Thoracic aorta (tissue), 2 donors: ENCODE measurements around the gene TRRAP. TPM values are rescaled to one million over a fixed set of nuclear protein-coding genes. Genes with fewer than 3 reads are reported as not detected.

Source experiments
- ATAC-seq: fragments of 150-250 bp; one replicate; pipeline ENCODE4 v1.8.0; 2017; ENCODE audit warnings: low read depth; ENCODE audit not compliant: insufficient number of reproducible peaks, low FRiP score
- DNase-seq: peaks from one replicate; pipeline ENCODE4 v3.0.0-alpha.2; 2020; ENCODE audit warnings: low spot score
- H3K27ac ChIP-seq, 2 donors: fragments of 200-600 bp; sonication (generic); 1 replicate in 1 of 2; 2 replicates in 1 of 2; pipeline ENCODE4 v1.5.1; 2016; ENCODE audit warnings: mild to moderate bottlenecking in 2 of 2, moderate library complexity in 2 of 2
- H3K27me3 ChIP-seq: fragments of 200-600 bp; sonication (generic); replicated peaks from 2 replicates; pipeline ENCODE4 v1.6.0; 2016; ENCODE audit warnings: mild to moderate bottlenecking; ENCODE audit not compliant: insufficient read depth
- H3K36me3 ChIP-seq: fragments of 200-600 bp; sonication (generic); one replicate; pipeline ENCODE4 v1.5.1; 2016
- H3K4me1 ChIP-seq, 2 donors: fragments of 200-600 bp; sonication (generic); 1 replicate in 1 of 2; 2 replicates in 1 of 2; pipeline versions ENCODE4 v1.5.1 to v1.6.0; 2016; ENCODE audit warnings: low read depth in 2 of 2, mild to moderate bottlenecking in 1 of 2; ENCODE audit not compliant: control insufficient read depth in 1 of 2
- H3K4me3 ChIP-seq: fragments of 200-600 bp; sonication (generic); 2 replicates; pipeline ENCODE4 v1.5.1; 2016; ENCODE audit warnings: mild to moderate bottlenecking
- H3K9me3 ChIP-seq: fragments of 200-600 bp; sonication (generic); 2 replicates; pipeline ENCODE4 v1.5.1; 2016
- total RNA-seq, 2 donors: library from RNA; depleted of rRNA; stranded (reverse); fragments of >200 nt; gene quantifications; one replicate each; pipeline versions ENCODE4 v1.1.0 to v1.2.3, GENCODE V29; 2016
- TF ChIP-seq, protein P1 (sequence below): fragments of 200-600 bp; sonication (generic); IDR thresholded peaks from one replicate; pipeline ENCODE4 v1.5.1; 2019; ENCODE audit warnings: antibody characterized with exemption

Gene TRRAP
- total RNA-seq, 2 donors from 2014 or later, result 44.8 to 49.5 TPM

DNA sequence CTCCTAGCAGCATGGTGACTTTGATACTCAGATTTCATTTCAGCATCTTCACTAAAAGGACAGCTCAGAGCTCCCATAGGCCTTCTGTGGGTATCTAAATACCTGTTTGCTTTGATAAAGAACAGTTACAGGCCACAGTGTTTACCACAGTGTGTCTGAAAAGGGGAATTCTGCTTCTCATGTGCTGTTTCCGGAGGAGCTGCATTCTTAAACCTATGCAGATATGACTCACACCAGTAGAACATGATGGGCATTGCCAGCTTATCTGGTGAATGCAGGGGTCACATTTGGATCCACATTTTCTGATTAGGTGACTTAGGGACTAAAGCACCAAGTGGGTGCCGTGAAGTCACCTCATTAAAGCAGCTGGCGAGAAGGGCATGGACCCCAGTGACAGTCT is 52.6 kb downstream of the TRRAP start:
- ATAC-seq, result no peak
- TF ChIP-seq, protein P1, sequence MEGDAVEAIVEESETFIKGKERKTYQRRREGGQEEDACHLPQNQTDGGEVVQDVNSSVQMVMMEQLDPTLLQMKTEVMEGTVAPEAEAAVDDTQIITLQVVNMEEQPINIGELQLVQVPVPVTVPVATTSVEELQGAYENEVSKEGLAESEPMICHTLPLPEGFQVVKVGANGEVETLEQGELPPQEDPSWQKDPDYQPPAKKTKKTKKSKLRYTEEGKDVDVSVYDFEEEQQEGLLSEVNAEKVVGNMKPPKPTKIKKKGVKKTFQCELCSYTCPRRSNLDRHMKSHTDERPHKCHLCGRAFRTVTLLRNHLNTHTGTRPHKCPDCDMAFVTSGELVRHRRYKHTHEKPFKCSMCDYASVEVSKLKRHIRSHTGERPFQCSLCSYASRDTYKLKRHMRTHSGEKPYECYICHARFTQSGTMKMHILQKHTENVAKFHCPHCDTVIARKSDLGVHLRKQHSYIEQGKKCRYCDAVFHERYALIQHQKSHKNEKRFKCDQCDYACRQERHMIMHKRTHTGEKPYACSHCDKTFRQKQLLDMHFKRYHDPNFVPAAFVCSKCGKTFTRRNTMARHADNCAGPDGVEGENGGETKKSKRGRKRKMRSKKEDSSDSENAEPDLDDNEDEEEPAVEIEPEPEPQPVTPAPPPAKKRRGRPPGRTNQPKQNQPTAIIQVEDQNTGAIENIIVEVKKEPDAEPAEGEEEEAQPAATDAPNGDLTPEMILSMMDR, result no peak
- no peak for DNase-seq
- no peak overlapping the region for H3K27ac ChIP-seq
- no peaks in the 10 kb centered on the region for H3K4me1 ChIP-seq
- no peaks in the 10 kb centered on the region for H3K9me3 ChIP-seq
- H3K4me3 ChIP-seq, result no peak overlapping the region
- H3K27me3 ChIP-seq, result no peaks in the 10 kb centered on the region
- H3K36me3 ChIP-seq, result peaks cover 65% of the 10 kb centered on the region

DNA sequence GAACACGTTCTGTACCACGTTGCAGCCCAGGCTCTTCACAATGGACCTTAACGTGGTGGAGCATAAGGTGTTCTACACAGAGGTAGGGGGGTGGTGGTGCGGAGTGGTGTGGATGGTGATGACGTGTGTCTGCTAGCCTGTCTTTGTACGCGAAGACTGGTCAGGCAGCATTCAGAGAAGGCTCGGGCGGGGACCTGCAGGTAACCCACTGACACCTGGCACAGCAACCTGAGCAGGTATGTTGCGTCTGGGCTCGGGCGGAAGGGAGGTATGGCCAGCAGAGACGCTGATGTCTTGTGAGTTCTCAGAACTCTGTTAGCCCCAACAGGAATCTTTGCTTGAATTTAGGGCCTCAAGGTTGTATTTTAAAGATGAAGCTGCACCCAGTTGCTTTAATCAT is 55.0 kb downstream of the TRRAP start:
- H3K27ac ChIP-seq, result no peak overlapping the region
- no peaks in the 10 kb centered on the region for H3K4me1 ChIP-seq
- peaks cover 70% of the 10 kb centered on the region for H3K36me3 ChIP-seq
- DNase-seq (no peak), ATAC-seq (no peak)
- H3K9me3 ChIP-seq, result no peaks in the 10 kb centered on the region
- no peak overlapping the region for H3K4me3 ChIP-seq
- TF ChIP-seq, protein P1, result no peak
- H3K27me3 ChIP-seq, result no peaks in the 10 kb centered on the region

DNA sequence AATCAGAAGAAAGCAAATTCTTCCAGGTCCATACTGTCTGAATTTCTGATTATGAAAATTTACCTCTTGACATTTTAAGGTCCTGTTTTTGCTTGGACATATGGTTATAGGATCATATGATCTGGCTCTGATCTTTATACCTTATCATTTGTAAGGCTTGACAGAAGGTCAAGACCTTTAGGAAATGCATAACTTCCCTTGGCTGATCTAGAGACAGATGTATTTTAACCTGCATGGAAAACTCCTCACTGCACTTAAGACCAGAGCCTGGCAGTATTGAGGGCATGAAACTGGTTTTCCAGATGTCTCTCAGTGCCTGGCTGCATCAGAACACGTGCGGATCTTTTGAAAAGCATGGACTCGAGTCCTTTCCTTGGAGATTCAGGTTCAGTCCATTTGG is 55.9 kb downstream of the TRRAP start:
- Histone ChIP-seq H3K9me3 (no peaks in the 10 kb centered on the region), H3K4me1 (no peaks in the 10 kb centered on the region), H3K27ac (no peak overlapping the region), H3K4me3 (no peak overlapping the region), H3K36me3 (peaks cover 71% of the 10 kb centered on the region), H3K27me3 (no peaks in the 10 kb centered on the region)
- TF ChIP-seq, protein P1, result no peak
- DNase-seq (no peak), ATAC-seq (no peak)

DNA sequence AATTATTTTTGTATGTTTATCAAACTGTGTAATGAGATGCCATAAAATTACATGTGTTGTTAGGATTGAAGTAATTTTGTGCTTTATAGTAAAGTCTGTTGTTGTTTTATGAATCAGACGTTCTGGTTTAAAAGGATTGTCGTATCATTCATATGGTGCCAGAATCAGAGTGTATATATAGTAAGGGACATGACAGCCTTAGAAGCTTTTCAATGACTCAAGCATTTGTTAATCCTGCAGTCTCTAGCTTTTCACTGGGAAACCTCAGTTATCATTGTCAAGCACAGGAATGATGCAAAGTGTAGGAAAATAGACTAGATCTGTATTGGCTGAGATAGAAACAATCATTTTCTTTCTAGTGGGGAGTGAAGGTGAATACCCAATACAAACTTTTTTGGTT is 57.5 kb downstream of the TRRAP start:
- H3K36me3 ChIP-seq, result peaks cover 61% of the 10 kb centered on the region
- no peak for ATAC-seq

DNA sequence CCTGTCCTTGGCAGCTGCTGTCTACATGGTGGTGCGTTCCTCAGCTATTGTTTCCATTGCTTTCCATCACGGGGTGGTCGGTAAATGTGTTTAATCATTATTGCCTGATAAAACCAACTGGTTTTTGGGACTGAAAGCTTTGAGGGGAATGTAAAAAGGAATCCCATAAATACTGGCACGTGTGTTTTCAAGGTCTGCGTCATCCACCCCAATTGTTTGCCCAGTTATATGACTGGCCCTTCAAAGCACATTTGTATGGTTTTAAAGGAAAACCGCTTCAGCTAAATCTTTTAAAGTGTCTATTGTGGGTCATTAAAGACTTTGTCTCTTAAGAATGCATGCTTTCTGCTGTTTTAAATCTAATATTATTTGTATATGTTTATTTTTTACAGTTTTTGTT is 65.0 kb downstream of the TRRAP start:
- Histone ChIP-seq H3K9me3 (no peaks in the 10 kb centered on the region), H3K4me3 (no peak overlapping the region), H3K27me3 (no peaks in the 10 kb centered on the region), H3K27ac (no peak overlapping the region), H3K4me1 (peaks cover 0 to 9% of the 10 kb centered on the region in 2 donors), H3K36me3 (peaks cover 23% of the 10 kb centered on the region)
- TF ChIP-seq, protein P1, result no peak
- ATAC-seq, result no peak
- DNase-seq, result no peak

More for the DNA sequence above, 57.5 kb downstream of the TRRAP start:
- Histone ChIP-seq H3K9me3 (no peaks in the 10 kb centered on the region), H3K4me1 (peaks cover 0 to 7% of the 10 kb centered on the region in 2 donors), H3K27me3 (no peaks in the 10 kb centered on the region), H3K4me3 (no peak overlapping the region), H3K27ac (no peak overlapping the region)
- DNase-seq, result no peak
- TF ChIP-seq, protein P1, result no peak
